PC-9 (cell line): Measurements from ENCODE around the gene ADAMTS12. TPM values are rescaled to one million over a fixed set of nuclear protein-coding genes. Genes with fewer than 3 reads are reported as not detected.

Experiments
- BruUV-seq: library from RNA; stranded (reverse); fragments of 400-500 nt; replicated peaks from 2 replicates; lab custom pipeline; 2021; lab: Mats Ljungman, UMichigan
- CTCF ChIA-PET: fragments of 300-600 bp; sonication (Branson Sonifier 250); formaldehyde crosslinking; loops from one replicate; lab custom pipeline; 2022; ENCODE audit warnings: antibody characterized with exemption; lab: Charles Lee
- POLR2A ChIA-PET: fragments of 300-600 bp; sonication (Branson Sonifier 250); formaldehyde crosslinking; loops from one replicate; lab custom pipeline; 2022; ENCODE audit warnings: antibody characterized with exemption; ENCODE audit not compliant: unreplicated experiment; lab: Charles Lee
- DNase-seq, 2 experiments: peaks; one replicate each; pipeline versions ENCODE4 v3.0.0 to v3.0.0-alpha.2; 2015 to 2022; ENCODE audit warnings: mixed read lengths in 1 of 2
- H2AFZ ChIP-seq: fragments of 200-600 bp; sonication (generic); 2 replicates; pipeline ENCODE4 v1.8.1; 2017; ENCODE audit warnings: antibody characterized with exemption
- H3F3A ChIP-seq: fragments of 200-600 bp; sonication (generic); 2 replicates; pipeline ENCODE4 v1.8.1; 2017; ENCODE audit warnings: antibody characterized with exemption, mild to moderate bottlenecking, low read depth; ENCODE audit not compliant: insufficient read depth
- H3K27ac ChIP-seq: fragments of 200-600 bp; sonication (generic); 2 replicates; pipeline ENCODE4 v1.6.1; 2016; ENCODE audit warnings: mixed run types
- H3K27me3 ChIP-seq: fragments of 200-600 bp; sonication (generic); 2 replicates; pipeline ENCODE4 v1.6.1; 2016; ENCODE audit warnings: low read depth, mixed run types; ENCODE audit not compliant: insufficient read depth
- H3K36me3 ChIP-seq: fragments of 200-600 bp; sonication (generic); 2 replicates; pipeline ENCODE4 v1.6.1; 2016; ENCODE audit warnings: low read depth, mixed run types
- H3K4me1 ChIP-seq: fragments of 200-600 bp; sonication (generic); replicated peaks from 2 replicates; pipeline ENCODE4 v1.6.1; 2016; ENCODE audit warnings: mixed run types; ENCODE audit not compliant: insufficient read depth
- H3K4me2 ChIP-seq: fragments of 200-600 bp; sonication (generic); 2 replicates; pipeline ENCODE4 v1.6.1; 2017; ENCODE audit warnings: mixed run types
- H3K4me3 ChIP-seq: fragments of 200-600 bp; sonication (generic); 2 replicates; pipeline ENCODE4 v1.6.1; 2016; ENCODE audit warnings: mixed run types
- H3K79me2 ChIP-seq: fragments of 200-600 bp; sonication (generic); 2 replicates; pipeline ENCODE4 v1.6.1; 2017; ENCODE audit warnings: low read depth, mixed run types
- H3K9me2 ChIP-seq: fragments of 200-600 bp; sonication (generic); 2 replicates; pipeline ENCODE4 v1.8.1; 2017; ENCODE audit warnings: mild to moderate bottlenecking; ENCODE audit not compliant: insufficient read depth
- H3K9me3 ChIP-seq: fragments of 200-600 bp; sonication (generic); 2 replicates; pipeline ENCODE4 v1.8.1; 2016; ENCODE audit warnings: low read depth; ENCODE audit not compliant: insufficient read depth
- H4K20me1 ChIP-seq: fragments of 200-600 bp; sonication (generic); 2 replicates; pipeline ENCODE4 v1.8.1; 2017; ENCODE audit not compliant: insufficient read depth
- CTCF ChIP-seq: fragments of 200-600 bp; sonication (generic); conservative IDR thresholded peaks from 2 replicates; pipeline ENCODE4 v1.6.1; 2017; ENCODE audit warnings: mixed run types, antibody characterized with exemption, mild to moderate bottlenecking, moderate library complexity
- EZH2 ChIP-seq: fragments of 200-600 bp; sonication (generic); IDR thresholded peaks from 2 replicates; pipeline ENCODE4 v1.8.0; 2017; ENCODE audit warnings: antibody characterized with exemption, low read depth
- intact Hi-C: fragments of 100-400 bp; cut with micrococcal nuclease; formaldehyde crosslinking; loops from one replicate; pipeline ENCODE4 v1.10.0; 2022; ENCODE audit not compliant: unreplicated experiment
- total RNA-seq: library from RNA; stranded (reverse); gene quantifications from 2 replicates; pipeline ENCODE4 v1.2.3, GENCODE V29; 2021

Gene ADAMTS12
- total RNA-seq, 1 experiment from 2014 or later: 103 TPM

GRCh38 chr5:33513462-33514185 is 378.2 kb downstream of the ADAMTS12 start:
- Histone ChIP-seq H2AFZ (no peak overlapping the region), H3K9me3 (no peaks in the 10 kb centered on the region), H3K27me3 (no peaks in the 10 kb centered on the region), H3K4me2 (no peak overlapping the region), H3K36me3 (no peaks in the 10 kb centered on the region), H4K20me1 (no peaks in the 10 kb centered on the region), H3K79me2 (no peaks in the 10 kb centered on the region), H3K4me3 (no peak overlapping the region), H3K4me1 (no peaks in the 10 kb centered on the region), H3K9me2 (no peaks in the 10 kb centered on the region), H3K27ac (no peak overlapping the region), H3F3A (no peaks in the 10 kb centered on the region)
- no peak for DNase-seq
- BruUV-seq: no TSS peak
- ChIA-PET CTCF (no interaction called here), POLR2A (no interaction called here)
- intact Hi-C loops: no loop called here
- no peak for TF ChIP-seq CTCF

GRCh38 chr5:33509036-33509435 is 382.8 kb downstream of the ADAMTS12 start:
- H3K36me3 ChIP-seq: no peaks in the 10 kb centered on the region
- H2AFZ ChIP-seq: no peak overlapping the region
- H3K9me3 ChIP-seq: no peaks in the 10 kb centered on the region
- H3K4me3 ChIP-seq: no peak overlapping the region
- no peak for DNase-seq
- CTCF ChIA-PET: no interaction called here
- BruUV-seq: no TSS peak
- TF ChIP-seq CTCF (no peak), EZH2 (no peak)
- H3K4me1 ChIP-seq: no peaks in the 10 kb centered on the region
- no peak overlapping the region for H3K4me2 ChIP-seq
- H3K27me3 ChIP-seq: no peaks in the 10 kb centered on the region
- no peak overlapping the region for H3K27ac ChIP-seq
- POLR2A ChIA-PET: no interaction called here
- no peaks in the 10 kb centered on the region for H3K79me2 ChIP-seq
- H3K9me2 ChIP-seq: no peaks in the 10 kb centered on the region
- H3F3A ChIP-seq: no peaks in the 10 kb centered on the region
- intact Hi-C loops: no loop called here
- H4K20me1 ChIP-seq: no peaks in the 10 kb centered on the region

GRCh38 chr5:33507426-33507825 is 384.4 kb downstream of the ADAMTS12 start:
- no peaks in the 10 kb centered on the region for H3K9me2 ChIP-seq
- H2AFZ ChIP-seq: no peak overlapping the region
- H3K4me3 ChIP-seq: no peak overlapping the region
- H4K20me1 ChIP-seq: no peaks in the 10 kb centered on the region
- H3K79me2 ChIP-seq: no peaks in the 10 kb centered on the region
- H3K36me3 ChIP-seq: no peaks in the 10 kb centered on the region
- CTCF ChIA-PET: no interaction called here
- no peaks in the 10 kb centered on the region for H3K27me3 ChIP-seq
- H3K4me1 ChIP-seq: no peaks in the 10 kb centered on the region
- no peak overlapping the region for H3K4me2 ChIP-seq
- POLR2A ChIA-PET: no interaction called here
- DNase-seq: no peak
- intact Hi-C loops: no loop called here
- H3F3A ChIP-seq: no peaks in the 10 kb centered on the region
- BruUV-seq: no TSS peak
- no peaks in the 10 kb centered on the region for H3K9me3 ChIP-seq
- no peak overlapping the region for H3K27ac ChIP-seq
- TF ChIP-seq EZH2 (no peak), CTCF (no peak)
